Measurements from ENCODE around the gene ROR2. TPM values are rescaled to one million over a fixed set of nuclear protein-coding genes. Genes with fewer than 3 reads are reported as not detected.

Gene ROR2
- total RNA-seq, 4 donors from 2014 or later, result 4.2 to 23.2 (median 11.2) TPM

DNA sequence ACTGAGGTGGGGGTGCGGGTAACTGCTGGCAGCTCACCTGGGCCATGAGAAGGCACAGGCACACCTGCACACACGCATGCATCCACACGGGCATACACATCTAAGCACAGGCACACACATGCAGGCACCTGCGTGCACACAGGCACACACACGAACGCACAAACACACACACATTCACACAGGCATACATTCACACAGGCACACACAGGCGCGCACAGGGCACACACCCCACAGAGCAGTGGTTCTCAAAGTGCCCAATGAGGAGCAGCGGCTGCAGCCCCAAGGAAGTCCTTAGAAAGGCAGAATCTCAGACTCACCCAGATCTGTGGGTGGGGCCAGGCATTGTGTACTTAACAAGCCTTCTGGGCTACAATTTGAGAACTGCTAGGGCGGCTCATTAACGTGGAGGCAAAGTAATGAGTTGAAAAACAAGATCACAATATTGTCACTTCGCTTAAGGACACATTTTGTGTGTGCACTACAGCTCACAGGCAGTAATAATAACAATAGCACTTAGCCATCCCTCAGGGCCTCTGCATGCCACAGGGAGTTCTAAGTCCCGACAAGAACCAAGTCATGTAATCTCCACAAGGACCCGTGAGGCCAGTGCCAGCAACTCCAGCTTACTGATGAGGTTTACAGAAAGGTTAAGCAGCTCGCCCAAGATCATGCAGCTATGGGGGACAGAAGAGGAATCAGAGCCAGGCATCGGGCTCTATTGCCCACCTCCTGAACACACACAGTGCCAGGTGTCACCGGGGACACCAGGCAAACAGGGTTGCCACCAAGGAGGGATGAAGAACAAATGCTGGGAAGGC is 91.6 kb downstream of the ROR2 start:
- 76% methylated on average over 15 of the region's 17 CpGs; no CpG with 5 or more reads in 1 of the 2 donors for WGBS, 2 donors (ENCODE audit: low coverage in 1 of 2)
- in situ Hi-C loops (cut with MboI; ENCODE audit: low pct_ligation_motif_present in 1 of 4, low pct_unique_long_range_greater_than_20kb in 1 of 4, low sequenced_read_pairs in 3 of 4) (no loop called here), intact Hi-C loops (cut with DNase I; ENCODE audit: low total_unique reads) (no loop called here)
- Histone ChIP-seq H3K4me1 (peaks cover 0 to 17% (median 10%) of the 10 kb centered on the region in 4 donors), H3K27me3 (no peaks in the 10 kb centered on the region), H3K36me3 (no peaks in the 10 kb centered on the region), H3K4me3 (no peak overlapping the region), H3K27ac (peak overlapping the region in 3 of 4 donors; percentile 8 to 48 (median 42)), H3K9me3 (no peaks in the 10 kb centered on the region)
- no peak for DNase-seq
- TF ChIP-seq POLR2AphosphoS5 (IDR thresholded peaks at IDR 0.05) (no peak), EP300 (IDR thresholded peaks at IDR 0.05; ENCODE audit: low read depth) (no peak), POLR2A (IDR thresholded peaks at IDR 0.05) (no peak)
- TF ChIP-seq, protein P1, sequence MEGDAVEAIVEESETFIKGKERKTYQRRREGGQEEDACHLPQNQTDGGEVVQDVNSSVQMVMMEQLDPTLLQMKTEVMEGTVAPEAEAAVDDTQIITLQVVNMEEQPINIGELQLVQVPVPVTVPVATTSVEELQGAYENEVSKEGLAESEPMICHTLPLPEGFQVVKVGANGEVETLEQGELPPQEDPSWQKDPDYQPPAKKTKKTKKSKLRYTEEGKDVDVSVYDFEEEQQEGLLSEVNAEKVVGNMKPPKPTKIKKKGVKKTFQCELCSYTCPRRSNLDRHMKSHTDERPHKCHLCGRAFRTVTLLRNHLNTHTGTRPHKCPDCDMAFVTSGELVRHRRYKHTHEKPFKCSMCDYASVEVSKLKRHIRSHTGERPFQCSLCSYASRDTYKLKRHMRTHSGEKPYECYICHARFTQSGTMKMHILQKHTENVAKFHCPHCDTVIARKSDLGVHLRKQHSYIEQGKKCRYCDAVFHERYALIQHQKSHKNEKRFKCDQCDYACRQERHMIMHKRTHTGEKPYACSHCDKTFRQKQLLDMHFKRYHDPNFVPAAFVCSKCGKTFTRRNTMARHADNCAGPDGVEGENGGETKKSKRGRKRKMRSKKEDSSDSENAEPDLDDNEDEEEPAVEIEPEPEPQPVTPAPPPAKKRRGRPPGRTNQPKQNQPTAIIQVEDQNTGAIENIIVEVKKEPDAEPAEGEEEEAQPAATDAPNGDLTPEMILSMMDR (IDR thresholded peaks at IDR 0.05), result no peak

DNA sequence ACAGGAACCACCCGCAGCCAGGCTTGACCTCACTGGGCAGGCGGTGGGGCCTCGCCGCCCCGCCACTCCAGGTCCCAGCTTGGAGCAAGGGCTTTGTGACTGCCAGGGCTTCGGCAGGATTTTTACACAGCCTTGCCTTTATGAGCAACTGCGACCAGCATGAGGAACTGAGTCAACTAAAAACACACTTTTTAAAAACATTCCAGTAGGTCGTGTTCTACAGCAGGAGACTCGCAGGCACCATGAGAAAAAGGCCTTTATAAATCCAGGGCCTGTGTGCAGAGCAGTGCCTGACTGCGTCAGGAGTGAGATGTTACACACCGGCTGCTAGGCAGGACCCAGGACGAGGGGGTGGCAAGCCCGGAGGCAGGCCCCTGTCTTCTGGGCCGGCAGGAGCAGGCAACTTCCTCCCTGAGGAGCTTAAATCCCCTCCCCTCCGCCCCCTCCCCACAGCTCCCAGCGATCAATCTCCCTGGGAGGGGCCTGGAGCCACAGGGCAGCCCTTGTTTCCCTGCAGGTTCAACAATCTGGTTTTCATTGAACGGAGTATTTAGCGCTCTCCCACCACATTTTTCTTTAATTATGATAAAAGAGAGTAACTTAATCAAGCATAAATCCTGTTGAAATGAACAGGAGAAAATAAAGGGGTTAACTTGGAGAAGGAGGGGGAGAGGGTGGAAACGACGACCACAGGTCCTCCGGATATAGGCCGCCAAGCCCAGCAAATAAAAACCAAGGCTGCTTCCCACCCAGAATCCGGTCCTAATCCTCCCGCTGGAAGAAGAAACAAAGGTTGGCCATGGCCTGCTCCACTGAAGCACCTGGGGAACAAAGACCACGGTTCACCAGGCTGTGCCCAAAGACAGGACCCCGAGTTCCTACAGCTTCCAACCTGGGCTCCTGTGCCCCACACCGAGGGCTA is 92.5 kb downstream of the ROR2 start:
- no peaks in the 10 kb centered on the region for H3K27me3 ChIP-seq
- H3K27ac ChIP-seq, result peak overlapping the region; percentile 8 to 48 (median 30)
- no peak overlapping the region for H3K4me3 ChIP-seq
- DNase-seq, result no peak
- peaks cover 0 to 17% (median 10%) of the 10 kb centered on the region in 4 donors for H3K4me1 ChIP-seq
- no peaks in the 10 kb centered on the region for H3K9me3 ChIP-seq
- intact Hi-C loops (cut with DNase I; ENCODE audit: low total_unique reads), result no loop called here
- in situ Hi-C loops (cut with MboI; ENCODE audit: low pct_ligation_motif_present in 1 of 4, low pct_unique_long_range_greater_than_20kb in 1 of 4, low sequenced_read_pairs in 3 of 4), result no loop called here
- TF ChIP-seq POLR2A (IDR thresholded peaks at IDR 0.05), result no peak
- TF ChIP-seq, protein P1 (IDR thresholded peaks at IDR 0.05), result no peak
- TF ChIP-seq EP300 (IDR thresholded peaks at IDR 0.05; ENCODE audit: low read depth), result no peak
- TF ChIP-seq POLR2AphosphoS5 (IDR thresholded peaks at IDR 0.05), result no peak
- 50 to 70% methylated on average over 6 to 27 of the region's 27 CpGs for WGBS, 2 donors (ENCODE audit: low coverage in 1 of 2)
- H3K36me3 ChIP-seq, result no peaks in the 10 kb centered on the region

DNA sequence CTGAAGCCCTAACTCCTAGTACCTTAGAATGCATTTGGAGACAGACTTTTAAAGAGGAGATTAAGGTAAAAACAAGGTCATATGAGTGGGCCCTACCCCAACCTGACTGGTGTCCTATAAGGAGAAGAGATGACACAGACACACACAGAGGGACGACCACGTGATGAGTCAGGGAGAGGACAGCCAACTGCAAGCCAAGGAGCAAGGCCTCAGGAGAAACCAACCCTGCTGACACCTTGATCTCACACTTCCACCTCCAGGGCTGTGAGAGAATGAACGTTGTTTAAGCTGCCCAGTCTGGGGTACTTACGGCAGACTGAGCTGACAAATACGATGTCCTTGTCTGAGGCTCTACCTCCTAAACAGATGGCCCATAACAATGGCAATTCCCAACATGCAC is 93.6 kb downstream of the ROR2 start:
- TF ChIP-seq POLR2AphosphoS5 (IDR thresholded peaks at IDR 0.05), result no peak
- TF ChIP-seq EP300 (IDR thresholded peaks at IDR 0.05; ENCODE audit: low read depth), result no peak
- TF ChIP-seq, protein P1 (IDR thresholded peaks at IDR 0.05), result no peak
- no peak for TF ChIP-seq POLR2A (IDR thresholded peaks at IDR 0.05)
- in situ Hi-C loops (cut with MboI; ENCODE audit: low pct_ligation_motif_present in 1 of 4, low pct_unique_long_range_greater_than_20kb in 1 of 4, low sequenced_read_pairs in 3 of 4), result no loop called here
- H3K9me3 ChIP-seq, result no peaks in the 10 kb centered on the region

DNA sequence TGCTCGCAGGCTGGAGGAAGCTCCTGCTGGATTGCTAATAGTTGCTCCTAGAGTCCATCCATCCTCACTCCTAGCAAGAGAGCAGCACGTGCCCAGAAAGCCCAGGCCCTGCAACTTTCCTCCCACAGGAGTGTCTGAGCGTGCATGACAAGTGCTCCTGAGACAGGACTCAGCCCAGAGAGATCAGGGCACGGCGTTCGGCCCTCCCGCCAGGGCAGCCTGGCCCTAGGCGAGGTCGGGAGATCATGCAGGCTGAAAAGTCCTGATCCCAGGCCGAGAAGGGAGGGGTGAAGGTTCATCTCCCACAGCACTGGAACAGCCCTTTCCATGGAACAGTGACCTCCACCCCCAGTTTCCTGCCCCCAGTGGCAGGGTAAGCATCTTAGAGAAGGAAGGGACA is 94.8 kb downstream of the ROR2 start:
- peaks cover 0 to 17% (median 10%) of the 10 kb centered on the region in 4 donors for H3K4me1 ChIP-seq
- in situ Hi-C loops (cut with MboI; ENCODE audit: low pct_ligation_motif_present in 1 of 4, low pct_unique_long_range_greater_than_20kb in 1 of 4, low sequenced_read_pairs in 3 of 4) (no loop called here), intact Hi-C loops (cut with DNase I; ENCODE audit: low total_unique reads) (no loop called here)
- no peak overlapping the region for H3K27ac ChIP-seq
- WGBS, 2 donors (ENCODE audit: low coverage in 1 of 2), result 89% methylated on average over 10 of the region's 10 CpGs; no CpG with 5 or more reads in 1 of the 2 donors
- no peak for DNase-seq
- H3K9me3 ChIP-seq, result no peaks in the 10 kb centered on the region
- no peak overlapping the region for H3K4me3 ChIP-seq
- TF ChIP-seq, protein P1 (IDR thresholded peaks at IDR 0.05), result no peak
- H3K27me3 ChIP-seq, result no peaks in the 10 kb centered on the region
- H3K36me3 ChIP-seq, result no peaks in the 10 kb centered on the region

More for the DNA sequence above, 93.6 kb downstream of the ROR2 start:
- WGBS, 2 donors (ENCODE audit: low coverage in 1 of 2), result 70 to 84% methylated on average over 2 to 5 of the region's 5 CpGs
- no peak overlapping the region for H3K4me3 ChIP-seq
- no peak overlapping the region for H3K27ac ChIP-seq
- no peak for DNase-seq
- peaks cover 0 to 17% (median 10%) of the 10 kb centered on the region in 4 donors for H3K4me1 ChIP-seq
- H3K36me3 ChIP-seq, result no peaks in the 10 kb centered on the region
- H3K27me3 ChIP-seq, result no peaks in the 10 kb centered on the region
- intact Hi-C loops (cut with DNase I; ENCODE audit: low total_unique reads), result no loop called here
